AG04449 (cell line): ENCODE measurements around the gene LYPD6B.

Source experiments
- CTCF ChIA-PET: fragments of 350-600 bp; formaldehyde crosslinking; extraction: SDS; loops from one replicate; lab custom pipeline; 2021; ENCODE audit warnings: antibody characterized with exemption; lab: Yijun Ruan, JAX
- POLR2A ChIA-PET: fragments of 400-600, 350-600 bp; formaldehyde crosslinking; extraction: SDS; loops from one replicate; lab custom pipeline; 2020; ENCODE audit warnings: antibody characterized with exemption, inconsistent platforms; lab: Yijun Ruan, JAX
- DNase-seq: peaks from one replicate; pipeline ENCODE4 v3.0.0-alpha.2; 2010; ENCODE audit warnings: low read depth, low spot score
- H3K4me3 ChIP-seq: 2 replicates; pipeline ENCODE4 v1.5.1; 2011; ENCODE audit warnings: low read depth, mild to moderate bottlenecking, control low read depth, low read length
- TF ChIP-seq, protein P1 (sequence below): IDR thresholded peaks from one replicate; pipeline ENCODE4 v1.5.1; 2011; ENCODE audit warnings: mild to moderate bottlenecking, moderate library complexity, low read length, control low read depth, inconsistent platforms; ENCODE audit not compliant: insufficient read depth; ENCODE audit errors: missing control alignments

Gene LYPD6B

GRCh38 chr2:148996805-148997204 is 41.7 kb upstream of the LYPD6B start:
- no peak overlapping the region for H3K4me3 ChIP-seq
- CTCF ChIA-PET: no interaction called here
- TF ChIP-seq, protein P1, sequence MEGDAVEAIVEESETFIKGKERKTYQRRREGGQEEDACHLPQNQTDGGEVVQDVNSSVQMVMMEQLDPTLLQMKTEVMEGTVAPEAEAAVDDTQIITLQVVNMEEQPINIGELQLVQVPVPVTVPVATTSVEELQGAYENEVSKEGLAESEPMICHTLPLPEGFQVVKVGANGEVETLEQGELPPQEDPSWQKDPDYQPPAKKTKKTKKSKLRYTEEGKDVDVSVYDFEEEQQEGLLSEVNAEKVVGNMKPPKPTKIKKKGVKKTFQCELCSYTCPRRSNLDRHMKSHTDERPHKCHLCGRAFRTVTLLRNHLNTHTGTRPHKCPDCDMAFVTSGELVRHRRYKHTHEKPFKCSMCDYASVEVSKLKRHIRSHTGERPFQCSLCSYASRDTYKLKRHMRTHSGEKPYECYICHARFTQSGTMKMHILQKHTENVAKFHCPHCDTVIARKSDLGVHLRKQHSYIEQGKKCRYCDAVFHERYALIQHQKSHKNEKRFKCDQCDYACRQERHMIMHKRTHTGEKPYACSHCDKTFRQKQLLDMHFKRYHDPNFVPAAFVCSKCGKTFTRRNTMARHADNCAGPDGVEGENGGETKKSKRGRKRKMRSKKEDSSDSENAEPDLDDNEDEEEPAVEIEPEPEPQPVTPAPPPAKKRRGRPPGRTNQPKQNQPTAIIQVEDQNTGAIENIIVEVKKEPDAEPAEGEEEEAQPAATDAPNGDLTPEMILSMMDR: no peak
- DNase-seq: no peak
- POLR2A ChIA-PET: no interaction called here

GRCh38 chr2:148998165-148998830 is 40.2 kb upstream of the LYPD6B start:
- CTCF ChIA-PET: interaction anchor here (0.7 to 1.0 kb wide), 2 partner anchors 9 to 489 kb away, joined by 3 to 4 read pairs; no protein-coding TSS in a partner anchor

GRCh38 chr2:148998831-148999200 is 39.7 kb upstream of the LYPD6B start:
- CTCF ChIA-PET: no interaction called here
- DNase-seq: no peak
- POLR2A ChIA-PET: no interaction called here
- H3K4me3 ChIP-seq: no peak overlapping the region
- TF ChIP-seq, protein P1: no peak

More at GRCh38 chr2:148998165-148998830, 40.2 kb upstream of the LYPD6B start:
- no peak overlapping the region for H3K4me3 ChIP-seq
- POLR2A ChIA-PET: interaction anchor here (0.5 kb wide), 1 partner anchor 468 kb away, joined by 3 read pairs; no protein-coding TSS in a partner anchor
- DNase-seq: no peak
- TF ChIP-seq, protein P1: no peak

- H3K4me3 ChIP-seq: no peak overlapping the region
- no peak for DNase-seq
- ChIA-PET CTCF (interaction anchor here (1.0 to 1.7 kb wide), 4 partner anchors 8 to 562 kb away, joined by 3 to 8 read pairs (median 6); no protein-coding TSS in a partner anchor), POLR2A (no interaction called here)
- TF ChIP-seq, protein P1: no peak
These were observed 39.0 kb upstream of the LYPD6B start for GRCh38 chr2:148999451-148999921.

DNA sequence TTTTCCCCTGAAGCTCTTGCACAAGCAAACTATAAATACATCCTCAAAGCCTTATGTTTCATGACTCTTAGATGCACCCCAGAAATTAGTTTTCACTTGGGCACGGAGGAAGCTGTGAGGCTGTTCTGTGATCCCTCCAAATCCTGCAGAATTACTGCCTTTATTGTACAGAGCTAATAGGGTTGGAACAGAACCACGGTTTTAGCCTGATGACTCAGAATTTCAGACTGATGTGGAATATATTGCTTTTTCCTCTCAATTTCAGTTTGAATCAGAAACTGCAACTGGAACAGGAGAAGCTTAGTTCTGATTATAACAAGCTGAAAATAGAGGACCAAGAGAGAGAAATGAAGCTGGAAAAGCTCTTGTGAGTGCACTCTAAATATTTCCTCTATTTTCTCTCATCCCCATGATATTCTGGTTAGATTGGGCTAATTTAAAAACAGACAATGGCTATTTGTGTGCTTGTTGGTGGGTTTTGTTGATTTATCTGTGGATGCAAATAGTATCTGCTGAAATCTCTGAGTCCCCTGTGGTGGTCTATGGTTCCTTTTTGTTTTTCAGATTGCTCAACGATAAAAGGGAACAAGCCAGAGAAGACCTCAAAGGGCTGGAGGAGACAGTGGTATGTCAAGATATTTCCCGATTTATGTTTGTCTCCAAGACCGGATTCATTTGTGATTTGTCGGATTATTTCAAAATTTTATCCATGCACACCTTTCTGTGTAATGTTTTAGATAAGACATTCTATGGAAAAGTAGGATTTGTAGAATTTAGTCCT is 38.2 kb upstream of the LYPD6B start:
- H3K4me3 ChIP-seq: no peak overlapping the region
- no peak for DNase-seq
- ChIA-PET CTCF (interaction anchor here (1.0 to 1.7 kb wide), 4 partner anchors 9 to 561 kb away, joined by 3 to 8 read pairs (median 6); no protein-coding TSS in a partner anchor), POLR2A (no interaction called here)
- TF ChIP-seq, protein P1: no peak

DNA sequence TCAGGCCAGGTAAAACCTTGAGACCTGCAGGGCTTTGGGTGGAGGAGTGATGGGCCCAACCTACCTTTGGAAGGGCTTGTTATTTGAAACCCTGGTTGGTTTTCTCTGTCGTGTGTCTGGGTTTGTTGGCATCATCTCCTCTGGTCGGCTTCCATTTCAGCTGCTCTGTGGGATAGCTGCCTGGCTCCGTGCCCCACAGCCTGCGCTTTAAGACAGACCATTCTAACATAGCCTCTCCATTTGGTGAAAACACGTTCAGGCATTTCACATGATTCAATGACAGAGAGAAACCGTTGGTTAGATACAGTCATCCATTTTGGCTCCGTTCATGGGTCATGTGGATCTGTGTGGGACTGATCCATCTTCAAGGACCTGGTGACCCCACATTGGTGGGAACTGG is 37.0 kb upstream of the LYPD6B start:
- POLR2A ChIA-PET: no interaction called here
- CTCF ChIA-PET: interaction anchor here (1.0 to 1.3 kb wide), 2 partner anchors 15 to 17 kb away, joined by 3 to 4 read pairs; no protein-coding TSS in a partner anchor
- no peak for DNase-seq
- H3K4me3 ChIP-seq: no peak overlapping the region
- TF ChIP-seq, protein P1: no peak
